Activated CD4-positive, alpha-beta T cell treated with anti-CD3 and anti-CD28 coated beads, Interleukin-2, amount 50 U/mL, for 24 hours (primary cell): ENCODE measurements around the gene TRIM62.

ENCODE experiments used
- DNase-seq, 2 donors: peaks; one replicate each; pipeline ENCODE4 v3.0.0-alpha.2; 2020; ENCODE audit warnings: low read depth in 1 of 2, low spot score in 1 of 2

TRIM62 gene

GRCh38 chr1:33162141-33162540, 19.7 kb downstream of the TRIM62 start:
- no peak for DNase-seq

- no peak for DNase-seq
Observed at GRCh38 chr1:33161061-33161681, 20.7 kb downstream of the TRIM62 start.

DNA sequence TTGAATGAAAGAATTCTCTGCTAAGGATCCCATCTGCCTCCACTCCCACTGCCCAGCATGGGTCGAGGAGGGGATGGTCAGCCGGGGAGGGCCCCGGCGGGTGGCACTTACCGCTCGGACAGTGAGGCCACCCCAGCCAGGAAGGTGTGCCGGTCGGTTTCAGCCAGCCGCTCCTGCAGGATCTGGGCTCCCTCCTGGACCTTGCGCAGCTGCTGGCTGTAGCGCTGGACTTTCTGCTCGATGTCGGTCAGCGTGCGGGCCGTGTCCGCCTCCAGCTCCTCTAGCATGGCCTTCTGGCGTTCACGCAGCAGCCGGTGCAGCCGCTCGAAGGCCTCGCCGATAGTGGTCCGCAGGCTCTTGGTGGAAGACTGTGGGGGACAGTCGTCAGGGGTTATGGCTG, 22.3 kb downstream of the TRIM62 start:
- no peak for DNase-seq

DNA sequence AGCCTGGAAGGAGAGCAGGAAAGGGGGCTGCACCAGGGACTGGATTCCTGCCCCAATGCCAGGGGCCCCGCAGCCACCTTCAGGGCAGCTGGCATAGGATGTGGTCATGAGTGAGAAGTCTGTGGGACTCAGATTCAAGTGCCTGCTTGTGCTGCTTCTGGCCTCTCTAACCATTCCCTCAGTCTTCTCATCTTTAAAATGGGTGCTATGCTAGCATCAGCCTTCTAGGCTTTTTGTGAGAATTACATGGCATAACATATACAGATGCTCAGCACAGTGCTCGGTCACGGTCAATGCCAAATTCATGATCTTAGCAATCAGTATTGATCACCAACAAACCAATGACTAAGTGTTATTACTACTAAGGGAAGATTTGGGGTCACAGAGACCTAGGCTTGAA, 23.5 kb downstream of the TRIM62 start:
- DNase-seq, result no peak

- no peak for DNase-seq
Observed at GRCh38 chr1:33157131-33157530, 24.7 kb downstream of the TRIM62 start.

DNA sequence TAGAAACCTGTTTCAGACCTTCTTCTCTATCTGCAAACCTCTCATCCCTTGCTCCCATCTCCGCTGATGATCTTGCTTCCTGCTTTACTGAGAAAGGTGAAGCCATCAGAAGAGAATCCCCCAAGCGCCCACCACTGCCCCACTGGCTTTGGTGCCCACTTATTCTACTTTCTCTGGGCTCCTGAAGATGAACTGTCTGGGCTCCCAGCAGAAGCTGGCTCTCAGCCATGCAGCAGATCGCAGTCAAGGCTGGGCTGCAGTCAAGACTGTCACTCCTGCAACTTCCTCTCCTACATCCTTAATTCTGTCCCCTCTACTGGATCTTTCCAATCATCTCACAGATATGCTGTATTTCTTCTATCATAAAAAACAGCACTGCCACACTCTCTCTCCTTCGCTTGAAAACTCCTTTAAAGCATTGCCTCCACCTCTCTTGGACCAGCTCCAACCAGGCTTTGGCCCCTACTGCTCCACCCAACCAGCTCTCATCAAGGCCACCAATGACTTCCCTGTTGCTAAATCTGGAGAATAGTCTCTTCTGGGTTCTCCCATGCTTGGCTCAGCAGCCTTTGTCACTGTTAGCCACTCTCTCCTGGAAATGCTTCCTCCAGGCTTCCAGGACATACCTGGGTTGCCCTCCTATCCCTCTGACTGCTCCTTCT, 25.8 kb downstream of the TRIM62 start:
- no peak for DNase-seq

GRCh38 chr1:33153650-33154049, 28.2 kb downstream of the TRIM62 start:
- DNase-seq, result no peak

- DNase-seq, result no peak
Observed at GRCh38 chr1:33152685-33153432, 29.0 kb downstream of the TRIM62 start.

DNA sequence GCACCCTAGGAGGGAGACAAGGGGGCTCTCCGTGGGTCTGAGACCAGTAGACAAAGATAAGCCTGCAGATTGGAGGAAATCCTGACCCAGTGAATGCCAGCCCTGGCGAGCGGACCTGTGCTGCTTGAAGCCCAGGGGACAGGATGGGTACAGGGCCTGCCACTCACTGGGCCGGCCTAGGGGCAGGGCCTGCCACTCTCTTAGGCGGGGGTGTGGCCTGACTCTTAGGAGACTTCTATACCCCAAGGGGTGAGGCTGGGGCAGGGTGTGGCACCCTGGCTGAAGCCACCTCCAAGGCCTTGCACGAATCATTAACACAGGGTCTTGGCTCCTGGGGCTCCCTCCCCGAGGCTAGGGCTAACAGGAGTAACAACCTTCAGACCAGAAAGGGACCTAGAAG, 30.7 kb downstream of the TRIM62 start:
- no peak for DNase-seq

DNA sequence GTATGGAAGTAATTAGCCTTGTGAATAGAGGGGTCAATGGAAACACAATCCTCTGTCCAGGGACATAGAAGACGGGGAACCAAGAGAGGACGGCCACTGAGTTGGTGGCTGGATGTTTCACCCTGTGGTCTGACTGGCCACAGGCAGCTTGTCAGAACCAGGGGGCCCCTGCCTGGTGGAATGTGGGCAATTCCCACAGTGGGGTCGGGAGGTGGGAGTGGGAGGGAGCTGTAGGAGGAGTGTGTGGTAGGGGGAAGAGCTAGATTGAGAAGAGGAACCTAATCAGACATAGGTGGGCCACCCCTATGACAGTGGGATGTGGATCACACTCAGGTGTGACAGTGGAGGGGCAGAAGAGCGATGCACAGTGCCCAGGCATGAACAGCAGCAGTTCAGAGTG, 31.3 kb downstream of the TRIM62 start:
- DNase-seq, result no peak

DNA sequence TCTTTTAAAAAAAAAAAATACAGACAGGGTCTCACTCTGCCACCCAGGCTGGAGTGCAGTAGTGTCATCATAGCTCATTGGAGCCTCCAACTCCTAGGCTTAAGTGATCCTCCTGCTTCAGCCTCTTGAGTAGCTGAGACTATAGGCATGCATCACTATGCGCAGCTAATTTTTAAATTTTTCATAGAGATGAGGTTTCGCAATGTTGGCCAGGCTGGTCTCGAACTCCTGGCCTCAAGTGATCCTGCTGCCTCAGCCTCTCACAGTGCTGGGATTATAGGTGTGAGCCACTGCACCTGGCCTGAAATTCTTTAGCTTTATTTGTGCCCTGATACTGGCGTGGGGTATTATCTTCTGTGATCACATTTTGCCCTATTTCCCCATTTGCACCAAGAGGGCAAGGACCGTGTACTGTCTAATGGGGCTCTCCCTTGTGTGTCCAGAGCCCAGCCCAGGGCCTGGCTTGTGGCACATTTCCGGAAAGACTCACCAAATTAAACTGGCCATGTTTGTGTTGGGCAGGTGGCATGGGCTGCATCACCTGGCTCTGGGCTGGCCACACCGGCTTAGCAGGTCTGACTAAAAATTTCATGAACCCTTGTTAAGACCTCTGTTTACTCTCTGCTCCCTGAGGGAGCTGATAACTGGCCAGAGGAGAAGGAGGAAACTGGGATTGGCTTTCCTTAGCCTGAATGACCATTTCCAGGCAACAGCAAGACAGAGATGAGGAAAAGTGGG, 32.2 kb downstream of the TRIM62 start:
- no peak for DNase-seq

DNA sequence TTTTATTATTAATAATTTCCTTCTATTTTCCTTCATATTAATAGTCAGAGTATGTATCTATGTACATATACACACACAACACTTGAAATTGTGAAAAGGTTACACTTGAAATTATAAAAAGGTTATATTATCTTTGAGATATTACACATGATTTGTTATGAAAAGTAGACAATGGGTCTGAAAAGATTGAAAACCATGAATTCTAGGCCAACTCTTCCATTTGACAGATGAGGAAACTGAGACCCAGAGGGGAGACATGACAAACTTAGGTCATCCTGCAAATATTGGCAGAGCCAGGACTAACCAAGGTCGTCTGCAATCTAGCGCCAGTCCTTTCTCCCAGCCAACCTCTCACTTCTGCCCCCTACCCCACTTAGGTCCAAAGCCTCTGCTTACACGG, 33.2 kb downstream of the TRIM62 start:
- no peak for DNase-seq

GRCh38 chr1:33147997-33148314, 33.9 kb downstream of the TRIM62 start:
- DNase-seq, result no peak

DNA sequence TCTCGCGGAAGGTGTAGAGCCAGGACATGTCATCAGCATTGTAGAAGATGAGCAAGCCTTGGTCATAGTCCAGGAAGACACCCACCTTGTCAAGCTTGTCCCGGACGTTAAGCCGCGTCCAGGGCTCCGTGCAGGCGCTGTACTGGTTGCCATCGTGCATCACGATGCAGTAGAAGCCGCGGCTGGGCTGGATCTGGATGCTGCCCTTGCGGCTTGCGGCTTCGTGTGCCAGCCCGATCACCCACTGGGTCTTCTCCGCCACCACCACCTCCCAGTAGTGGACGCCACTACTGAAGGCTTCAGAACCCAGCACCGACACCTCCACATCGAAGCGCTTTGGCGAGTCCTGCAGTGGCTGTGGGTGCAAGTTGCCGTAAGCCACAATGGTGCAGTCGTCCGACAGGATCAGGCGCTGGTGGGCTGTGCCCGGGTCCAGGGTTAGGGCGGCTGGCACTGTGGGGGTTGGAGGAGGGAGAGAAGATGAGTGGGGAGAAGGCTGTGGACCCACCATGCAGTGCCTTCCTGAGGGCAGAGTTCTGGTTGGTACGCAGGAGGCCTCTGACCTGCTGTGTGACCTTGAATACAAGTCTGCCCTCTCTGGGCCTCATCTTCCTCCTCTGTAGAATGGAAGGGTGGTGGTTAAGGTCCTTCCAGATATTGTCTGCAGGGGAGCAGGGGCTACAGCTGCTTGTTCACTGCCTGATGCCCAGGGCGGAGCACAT, 34.4 kb downstream of the TRIM62 start:
- DNase-seq, result no peak

DNA sequence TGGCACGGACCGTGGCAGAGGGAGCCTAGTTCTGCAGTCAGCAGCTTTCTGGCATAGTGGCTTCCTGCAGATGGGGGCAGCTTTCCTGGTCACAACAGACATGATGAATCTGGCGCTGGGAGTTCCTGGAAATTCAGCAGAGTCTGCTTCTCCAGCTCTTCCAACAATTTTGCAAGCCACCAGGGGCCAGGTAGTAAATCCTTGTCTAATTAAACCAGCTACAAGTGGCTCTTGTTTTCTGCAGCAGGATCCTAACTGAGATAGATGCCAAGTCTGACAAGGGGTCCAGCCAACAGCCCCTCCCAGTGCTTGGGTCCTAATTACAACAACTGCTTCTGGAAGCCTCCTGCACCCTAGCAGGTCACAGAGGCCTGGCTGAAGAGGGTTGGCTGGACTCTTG, 35.8 kb downstream of the TRIM62 start:
- DNase-seq, result no peak

DNA sequence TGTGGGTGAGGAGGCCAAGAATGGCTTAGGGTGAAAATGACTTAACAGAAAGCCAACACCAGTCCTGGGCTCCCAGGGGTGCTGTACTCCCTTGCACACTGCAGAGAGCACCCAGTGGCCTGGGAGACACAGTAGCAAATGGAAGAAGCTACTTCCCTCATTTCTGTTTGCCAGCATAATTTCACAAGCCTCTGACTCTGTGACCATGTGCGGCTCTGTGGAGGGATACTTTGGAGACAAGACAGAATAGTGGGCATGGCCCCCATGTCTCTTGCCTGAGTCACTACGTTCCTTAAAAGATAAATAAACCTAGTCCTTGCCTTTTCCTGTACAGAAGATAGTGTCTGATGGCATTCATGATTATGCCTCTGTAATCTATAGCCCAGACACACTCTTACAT, 38.1 kb downstream of the TRIM62 start:
- no peak for DNase-seq

- DNase-seq, result no peak
Observed at GRCh38 chr1:33143176-33143575, 38.7 kb downstream of the TRIM62 start.

DNA sequence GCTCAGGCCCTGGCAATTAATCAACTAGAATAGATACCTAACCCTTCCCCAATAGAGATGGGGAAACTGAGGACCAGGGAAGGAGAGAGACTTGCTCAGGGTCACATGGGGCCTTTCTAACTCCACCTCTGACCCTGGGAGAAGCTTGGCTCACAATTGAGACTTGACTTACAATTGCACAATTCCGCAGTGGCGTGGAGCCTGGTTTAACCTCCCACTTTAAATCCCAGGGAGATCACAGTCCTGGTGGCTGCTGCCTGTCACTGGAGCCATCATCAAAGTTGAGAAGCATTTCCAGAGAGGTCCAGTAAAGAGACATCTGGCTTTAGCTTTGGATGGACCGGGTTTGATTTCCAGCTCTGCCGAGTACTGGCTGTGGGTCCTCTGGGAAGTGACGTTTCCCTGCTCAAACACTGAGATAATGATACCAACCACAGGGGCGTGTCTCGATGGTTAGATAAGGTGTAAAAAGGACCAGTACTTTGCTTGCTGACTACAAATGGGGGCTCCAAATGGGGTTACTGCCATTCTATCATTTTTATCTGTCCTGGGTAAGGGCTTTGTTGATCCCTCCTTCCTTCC, 39.3 kb downstream of the TRIM62 start:
- DNase-seq, result no peak

DNA sequence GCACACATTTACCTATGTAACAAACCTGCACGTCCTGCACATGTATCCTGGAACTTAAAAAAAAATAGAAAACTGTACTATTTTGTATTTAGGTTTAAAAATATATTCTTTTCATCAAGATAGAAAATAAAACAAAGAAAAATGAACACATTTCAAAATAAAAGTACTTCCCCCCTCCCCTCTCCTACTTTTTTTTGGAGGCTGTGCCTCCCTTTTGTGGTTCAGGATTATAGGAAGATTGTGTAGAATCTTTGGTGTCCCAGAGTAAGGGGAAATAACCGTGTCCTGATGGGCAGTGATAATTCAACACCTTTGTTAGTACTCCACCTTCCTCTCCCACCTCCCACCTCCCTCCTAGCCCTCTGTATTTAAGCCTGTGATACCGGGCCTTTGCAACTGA, 40.1 kb downstream of the TRIM62 start:
- DNase-seq, result no peak

DNA sequence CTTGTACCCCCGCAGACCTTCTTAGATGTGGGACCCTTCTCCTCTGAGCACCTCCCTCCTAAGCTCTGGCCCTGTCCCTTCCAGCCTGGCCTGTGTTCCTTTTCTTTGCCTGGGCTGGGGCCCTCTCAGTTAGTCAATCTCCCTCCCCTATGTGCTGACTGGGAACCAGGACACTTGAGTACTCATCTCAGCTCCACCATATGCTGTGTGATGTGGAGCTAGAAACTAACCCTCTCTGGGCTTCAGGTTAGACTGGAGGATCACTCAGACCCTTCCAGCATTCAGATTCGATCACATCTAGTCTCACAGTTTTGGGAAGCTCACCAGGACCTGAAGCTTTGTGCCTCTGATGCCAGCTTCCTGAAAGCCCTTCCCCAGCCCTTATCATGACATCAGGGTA, 40.6 kb downstream of the TRIM62 start:
- no peak for DNase-seq
